NB4 (cell line): ENCODE measurements around the gene ADGRB3.

Experiments
- CTCF ChIP-seq: IDR thresholded peaks from one replicate; pipeline ENCODE4 v1.5.1; 2012; ENCODE audit warnings: low read depth, low read length
- MAX ChIP-seq: IDR thresholded peaks from 2 replicates; pipeline ENCODE4 v1.6.1; 2011; ENCODE audit warnings: low read depth, low read length
- POLR2A ChIP-seq: IDR thresholded peaks from 2 replicates; pipeline ENCODE4 v1.6.1; 2011; ENCODE audit warnings: mild to moderate bottlenecking; ENCODE audit not compliant: insufficient read length; ENCODE audit errors: extremely low read depth

DNA sequence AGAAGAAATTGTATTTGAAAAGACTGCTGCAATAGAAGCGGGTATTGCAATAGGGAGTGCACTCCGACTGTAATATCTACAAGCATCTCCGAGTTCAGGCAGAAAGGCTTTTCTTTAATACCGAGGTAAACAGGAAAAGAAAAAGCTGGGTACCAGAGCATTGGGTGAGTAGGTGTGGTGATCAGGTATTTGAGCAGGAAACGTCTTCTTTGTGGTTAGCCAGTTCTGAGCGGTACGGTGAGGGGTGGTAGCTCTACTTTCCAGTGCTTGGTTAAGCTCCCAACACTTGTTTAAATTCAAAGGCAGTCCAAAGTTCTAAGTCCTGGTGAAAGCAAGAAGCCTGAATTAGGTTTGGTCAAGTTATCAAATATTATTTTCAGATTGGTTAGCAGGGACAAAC lies 757.7 kb downstream of the ADGRB3 start:
- no peak for TF ChIP-seq CTCF
- no peak for TF ChIP-seq POLR2A
- no peak for TF ChIP-seq MAX
